GF-D8 (cell line): Measurements from ENCODE around the gene RUNX1.

ENCODE experiments used
- DNase-seq: peaks from one replicate; lab custom pipeline; 2025; lab: John Stamatoyannopoulos, UW

The RUNX1 gene

DNA sequence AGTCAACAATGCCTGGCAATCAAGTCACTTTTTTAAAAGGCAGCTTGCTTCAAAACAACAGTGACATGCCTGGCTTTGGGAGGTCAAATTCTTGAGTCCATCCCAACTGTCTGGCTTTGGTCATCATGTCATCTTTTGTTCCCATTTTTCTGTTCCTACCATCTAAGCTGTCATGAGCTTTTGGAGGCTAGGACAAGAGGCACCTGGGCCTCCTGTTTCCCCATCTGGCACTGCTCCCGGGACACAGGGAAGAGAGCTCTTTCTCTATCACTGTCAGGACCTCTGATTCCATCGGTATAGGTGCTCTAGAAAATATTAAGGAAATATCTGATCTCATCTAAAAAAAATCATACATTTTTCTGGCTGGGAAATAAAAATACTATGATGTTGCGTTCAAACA, 224.0 kb downstream of the RUNX1 start:
- DNase-seq: no peak

DNA sequence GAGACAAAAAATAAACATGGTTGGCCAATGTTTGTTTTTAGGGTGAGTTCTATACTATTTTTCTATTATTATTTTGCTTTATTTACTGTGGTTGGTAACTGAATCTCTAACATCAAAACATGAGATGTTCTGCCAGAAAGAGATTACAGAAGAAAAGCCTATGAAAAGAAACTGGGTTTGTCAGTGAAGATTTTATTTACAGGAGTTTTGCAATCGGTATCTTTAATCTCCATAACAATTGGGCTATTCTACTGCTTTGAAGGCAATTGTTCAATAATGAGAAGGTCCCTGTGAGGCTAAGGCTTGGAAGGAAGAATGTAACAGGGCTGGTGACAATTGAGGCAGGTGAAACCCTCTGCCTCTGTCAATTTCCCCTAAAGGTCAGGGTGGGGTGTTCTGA, 224.8 kb downstream of the RUNX1 start:
- no peak for DNase-seq

DNA sequence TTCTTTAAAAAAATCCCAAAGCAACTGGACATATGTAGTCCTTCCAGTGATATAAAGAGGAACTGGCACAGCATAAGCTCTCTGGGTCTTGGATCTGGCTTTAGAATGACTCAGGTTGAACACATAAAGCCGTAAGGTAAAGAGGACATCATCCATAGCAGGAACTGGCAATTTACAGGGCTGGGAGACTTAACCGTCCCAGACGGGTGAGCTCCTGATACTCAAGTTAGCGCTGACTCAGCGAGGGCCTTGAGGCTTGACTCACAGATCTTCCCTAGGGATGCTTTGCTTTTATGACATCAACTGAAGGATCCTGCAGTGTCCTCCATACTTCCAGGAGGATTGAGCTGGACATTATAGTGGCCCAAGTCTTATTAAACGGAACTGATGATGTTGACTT, 226.2 kb downstream of the RUNX1 start:
- DNase-seq: no peak

GRCh38 chr21:34822168-34822567, 226.9 kb downstream of the RUNX1 start:
- DNase-seq: no peak

- DNase-seq: no peak
Observed at GRCh38 chr21:34821717-34822116, 227.4 kb downstream of the RUNX1 start.

DNA sequence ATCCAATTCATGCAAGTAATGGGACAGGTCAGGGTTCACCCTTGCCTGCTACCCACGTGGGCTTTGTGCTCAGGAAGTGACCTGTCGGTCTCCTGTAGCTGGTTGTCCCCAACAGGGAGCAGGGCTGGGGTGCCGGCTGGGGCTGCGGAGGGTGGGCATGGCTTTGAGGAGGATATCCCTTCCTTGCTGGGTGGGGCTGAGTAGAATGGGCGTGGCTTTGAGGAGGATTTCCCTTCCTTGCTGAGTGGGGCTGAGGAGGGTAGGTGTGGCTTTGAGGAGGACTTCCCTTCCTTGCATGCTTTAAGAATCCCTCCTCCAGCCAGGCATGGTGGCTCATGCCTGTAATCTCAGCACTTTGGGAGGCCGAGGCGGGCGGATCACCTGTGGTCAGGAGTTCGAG, 229.1 kb downstream of the RUNX1 start:
- DNase-seq: no peak

- no peak for DNase-seq
Observed at GRCh38 chr21:34819357-34819999, 229.6 kb downstream of the RUNX1 start.

- no peak for DNase-seq
Observed at GRCh38 chr21:34818662-34819158, 230.4 kb downstream of the RUNX1 start.

- DNase-seq: no peak
Observed at GRCh38 chr21:34817821-34818661, 231.1 kb downstream of the RUNX1 start.

- no peak for DNase-seq
Observed at GRCh38 chr21:34815831-34816705, 233.0 kb downstream of the RUNX1 start.

DNA sequence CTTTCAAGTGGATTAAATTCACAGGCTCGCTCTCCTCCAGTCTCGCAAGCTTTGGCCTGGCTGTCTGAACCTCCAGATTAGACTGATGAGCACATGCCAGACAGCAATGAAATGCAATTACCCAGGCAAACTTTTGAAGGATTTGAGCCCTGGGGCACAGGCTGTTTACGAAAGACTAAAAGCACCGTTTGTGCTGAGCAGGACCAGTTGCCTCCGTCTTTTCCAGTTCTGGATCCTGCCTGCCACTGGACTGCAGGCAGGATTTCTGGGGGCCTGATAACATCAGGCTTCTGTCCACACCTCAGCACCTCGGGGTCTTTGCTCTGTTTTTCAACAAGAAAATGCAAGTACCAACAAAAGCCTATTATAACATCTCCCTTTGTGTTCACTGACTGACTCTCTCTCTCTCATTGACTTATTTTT, 234.6 kb downstream of the RUNX1 start:
- DNase-seq: no peak

DNA sequence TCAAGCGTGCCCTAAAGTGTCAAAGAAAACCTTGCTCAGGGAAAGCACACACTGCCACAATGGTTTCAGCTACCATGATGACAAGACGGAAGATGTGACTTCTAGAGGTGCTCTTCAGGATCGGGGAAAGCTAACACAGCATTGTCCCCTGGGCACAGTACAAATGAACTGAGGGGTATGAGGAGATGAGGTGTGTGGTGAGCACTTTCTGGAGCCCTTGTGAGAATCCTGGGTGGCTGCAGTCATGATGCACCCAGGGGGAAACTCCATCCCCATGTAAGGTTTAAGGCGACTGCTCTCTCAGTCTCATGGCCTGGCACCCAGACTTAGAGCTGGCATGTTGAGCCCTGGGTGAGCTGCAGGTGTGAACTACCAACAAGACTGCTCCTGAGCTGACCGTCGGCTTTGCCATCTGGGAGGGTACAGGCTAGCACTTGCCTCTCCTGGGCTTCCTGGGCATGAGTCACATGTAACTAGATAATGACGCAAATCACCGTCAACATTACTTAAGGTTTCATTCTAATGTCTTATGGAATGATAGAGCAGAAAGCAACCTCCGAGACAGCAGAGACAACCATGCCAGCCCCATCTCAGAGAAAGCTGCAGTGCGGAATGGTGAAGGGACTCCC, 235.7 kb downstream of the RUNX1 start:
- DNase-seq: no peak

DNA sequence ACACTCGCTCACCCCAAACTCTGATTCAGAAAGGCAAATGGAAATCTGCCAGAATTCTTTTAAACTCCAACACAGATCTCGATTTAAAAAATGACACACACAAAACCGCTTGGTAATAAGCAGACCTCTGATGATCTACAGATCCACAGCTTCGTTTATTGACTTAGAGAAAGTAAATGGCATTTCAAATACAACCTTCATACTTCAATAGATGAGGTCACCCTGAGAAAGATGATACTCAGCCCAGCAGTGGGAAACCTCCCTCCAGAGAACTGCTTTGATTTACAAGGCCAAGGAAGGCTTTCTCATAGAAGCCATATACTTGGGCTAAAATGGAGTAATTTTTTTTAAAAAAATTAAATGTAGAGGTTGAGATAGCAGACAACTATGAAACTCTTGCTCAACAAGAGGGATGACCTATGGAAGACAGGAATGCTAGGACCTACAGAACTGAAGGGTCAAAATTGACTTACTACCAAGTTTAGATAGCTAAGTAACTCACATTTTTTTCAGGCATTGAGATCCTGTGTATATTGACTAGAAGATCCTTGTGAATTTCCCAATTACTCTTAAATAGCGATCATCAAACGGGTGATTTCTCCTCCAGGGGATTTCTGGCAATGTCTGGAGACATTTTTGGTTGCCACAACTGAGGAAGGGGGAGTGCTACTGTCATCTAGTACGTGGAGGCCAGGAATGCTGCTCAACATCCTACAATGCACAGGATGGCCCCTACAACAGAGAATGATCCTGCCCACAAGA, 236.4 kb downstream of the RUNX1 start:
- DNase-seq: no peak

GRCh38 chr21:34811368-34811767, 237.7 kb downstream of the RUNX1 start:
- no peak for DNase-seq

- DNase-seq: no peak
Observed at GRCh38 chr21:34810786-34811185, 238.3 kb downstream of the RUNX1 start.

DNA sequence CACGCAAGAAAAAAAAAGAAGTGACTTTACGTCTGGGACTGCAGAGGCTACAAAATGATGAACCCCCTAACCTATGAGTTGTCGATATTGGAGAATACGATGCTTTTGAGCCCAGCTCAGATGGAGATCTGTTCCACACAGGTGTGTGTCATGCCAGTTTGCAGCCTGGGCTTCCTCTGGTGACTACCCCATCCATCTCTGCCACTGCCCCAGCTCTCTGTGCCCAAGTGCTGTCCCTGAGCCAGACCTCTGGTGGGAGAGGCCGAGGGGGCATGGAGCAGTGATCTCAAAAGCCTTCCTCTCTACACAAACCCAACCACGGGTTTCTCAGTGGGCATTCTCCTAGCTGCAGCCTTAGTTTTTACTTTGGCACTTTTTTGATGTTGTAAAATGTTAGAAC, 239.3 kb downstream of the RUNX1 start:
- no peak for DNase-seq

DNA sequence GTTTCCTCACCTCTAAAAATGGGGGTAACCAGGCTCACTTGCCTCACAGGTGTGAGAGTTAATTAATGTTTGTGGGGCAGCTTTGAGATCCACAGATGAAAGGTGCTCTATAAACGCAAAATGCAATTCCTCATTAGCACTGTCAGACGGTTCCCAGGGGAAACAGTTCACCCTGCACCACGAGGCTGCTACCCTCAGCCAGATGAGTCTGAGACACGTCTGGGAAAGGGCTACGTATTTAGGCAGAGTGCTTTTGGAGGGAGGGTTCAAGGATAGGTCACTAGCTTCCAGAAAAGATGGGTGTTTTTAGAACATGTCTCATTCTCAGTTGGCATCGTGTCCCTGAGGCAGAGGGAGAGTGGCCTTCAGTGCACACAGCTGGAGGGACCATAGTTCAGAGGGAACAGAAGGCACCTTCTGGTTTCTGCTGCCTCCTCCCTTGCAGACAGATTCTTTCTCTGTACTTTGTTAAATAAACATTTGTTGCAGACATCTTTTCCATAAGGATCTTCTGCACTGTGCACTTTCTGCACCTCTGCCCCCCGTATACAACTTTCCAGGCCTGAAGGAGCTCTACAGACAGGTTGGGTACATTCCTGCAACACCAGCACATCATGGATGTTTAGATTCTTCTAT, 240.4 kb downstream of the RUNX1 start:
- no peak for DNase-seq

- DNase-seq: peak; percentile 65
Observed at GRCh38 chr21:34807881-34808568, 241.1 kb downstream of the RUNX1 start.

DNA sequence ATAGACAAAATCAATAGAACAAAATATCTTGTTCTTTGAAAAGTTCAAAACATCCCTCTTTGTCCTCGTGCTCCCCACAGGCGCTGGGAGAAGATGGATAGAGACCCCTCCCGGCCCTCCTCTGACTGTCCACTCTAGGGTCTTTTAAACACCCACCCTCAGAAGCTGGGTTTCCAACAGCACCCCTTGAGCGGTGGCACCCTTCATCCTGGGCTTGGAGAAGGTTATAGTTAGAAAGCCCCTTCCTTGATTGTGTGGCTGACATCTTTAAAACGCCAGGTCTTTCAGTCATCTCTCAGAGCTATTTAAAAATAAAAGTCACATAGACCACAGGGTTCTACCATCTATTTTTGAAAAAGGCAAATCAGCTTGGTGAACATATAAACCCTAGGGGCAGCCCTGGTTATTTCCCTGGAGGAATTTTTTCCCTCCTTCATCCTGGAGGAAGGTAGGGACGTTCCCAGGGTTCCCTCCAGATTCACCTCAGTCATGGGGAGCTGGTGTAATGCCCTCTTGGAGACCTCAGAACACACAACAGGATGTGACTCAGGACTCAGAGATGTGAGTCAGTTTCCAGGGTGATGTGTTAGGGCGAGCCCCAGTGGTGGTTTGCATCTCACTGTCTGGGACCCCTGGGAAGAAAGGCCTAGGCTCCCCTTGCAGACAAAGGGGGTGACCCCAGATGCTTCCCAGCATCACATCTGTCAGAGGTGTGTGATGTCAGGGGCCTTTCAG, 241.8 kb downstream of the RUNX1 start:
- DNase-seq: no peak
